UCSD-AML1 (cell line): ENCODE results near the gene NFRKB.
A peak's percentile ranks its signal among the peaks of the same experiment; 100 is the strongest.

Experiments
- DNase-seq: peaks from one replicate; lab custom pipeline; 2025; ENCODE audit not compliant: unreplicated experiment; lab: John Stamatoyannopoulos, UW

The NFRKB gene

DNA sequence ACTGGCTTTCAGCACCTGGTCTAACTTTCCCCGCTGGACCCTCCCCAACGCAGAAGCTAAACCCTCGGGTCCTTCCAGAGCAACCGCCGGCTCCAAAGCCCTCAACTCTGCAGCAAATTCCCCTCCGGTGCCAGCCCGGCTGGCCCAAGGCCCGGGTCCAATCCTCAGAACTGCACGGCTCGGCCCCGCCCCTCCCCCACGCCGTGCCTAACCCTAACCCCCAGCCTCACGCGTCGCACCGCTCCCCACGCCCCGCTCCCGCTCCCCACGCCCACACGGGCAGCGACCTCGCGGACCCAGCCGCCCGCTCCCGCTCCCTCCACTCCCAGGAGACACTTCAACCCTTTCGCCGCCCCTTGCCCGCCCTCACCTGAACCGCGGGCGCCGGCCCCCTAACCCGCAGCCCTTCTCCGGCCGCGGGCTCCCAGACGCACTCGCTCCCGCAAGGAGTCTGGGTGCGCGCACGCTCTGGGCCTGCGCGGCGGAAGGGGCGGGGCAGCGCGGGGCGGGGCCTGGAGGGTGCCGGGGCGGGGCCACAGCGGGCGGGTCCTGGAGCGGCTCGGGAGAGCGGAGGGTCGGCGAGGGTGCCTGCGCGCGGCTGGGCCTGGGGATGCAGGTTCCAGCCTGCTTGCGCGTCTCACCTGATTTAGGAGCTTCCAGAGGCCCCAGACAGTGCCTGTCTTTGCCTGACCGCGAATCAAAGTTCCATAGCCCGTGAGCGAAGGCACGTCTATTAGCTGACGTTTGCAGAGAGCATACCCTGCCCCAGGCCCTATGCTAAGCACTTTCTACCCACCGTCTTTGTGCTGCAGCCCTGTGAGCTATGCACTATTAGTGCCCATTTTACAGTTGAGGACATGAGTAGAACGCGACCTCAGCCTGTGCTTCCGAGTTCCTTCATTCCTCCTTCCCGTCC, at the start of gene NFRKB:
Gene NFRKB (minus strand): TSS at position 453 of the 916 bp plus-strand sequence. CDS start 2,729 bp downstream, outside the sequence.
- DNase-seq = peak; percentile 89

DNA sequence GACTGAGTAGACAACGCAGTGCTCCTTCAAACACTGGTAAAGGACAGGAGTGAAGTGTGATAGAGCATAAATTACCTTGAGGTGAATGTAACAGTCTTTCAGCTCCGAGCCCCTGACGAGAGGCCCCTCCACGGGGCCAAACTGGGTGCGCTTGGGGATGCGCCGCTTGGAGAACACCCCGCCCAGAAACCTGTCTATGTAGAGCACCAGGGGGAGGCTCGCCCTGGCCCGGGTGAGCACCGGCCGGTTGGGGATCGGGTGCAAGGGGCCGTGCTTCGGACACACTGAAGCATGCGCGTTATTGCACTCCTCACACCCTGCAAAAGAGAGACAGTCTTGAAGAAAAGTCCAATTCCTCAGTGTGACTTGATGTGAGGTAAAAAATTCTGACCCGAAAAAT, 49.3 kb upstream of the NFRKB start:
- no peak for DNase-seq

GRCh38 chr11:129943036-129943435, 47.7 kb upstream of the NFRKB start:
- no peak for DNase-seq

- DNase-seq = no peak
Observed at GRCh38 chr11:129939510-129939909, 44.1 kb upstream of the NFRKB start.

DNA sequence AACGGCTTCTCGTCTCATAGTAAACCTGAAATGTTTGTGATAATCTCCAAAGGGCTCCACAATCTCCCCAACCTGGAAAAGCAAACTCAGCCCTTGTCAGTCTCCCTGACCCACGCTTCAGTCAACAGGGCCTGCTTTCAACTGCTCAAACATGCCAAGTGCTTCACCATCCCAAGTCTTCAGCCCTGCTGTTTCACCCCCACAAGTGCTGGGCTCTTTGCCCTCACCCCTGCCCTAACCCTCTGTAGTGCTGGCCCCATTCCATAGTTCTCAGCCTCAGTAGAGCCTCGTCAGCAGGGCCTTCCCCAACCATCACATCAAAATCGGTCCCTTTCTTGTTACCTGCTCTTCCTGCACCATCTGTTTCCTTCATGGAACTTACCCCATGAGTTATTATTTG, 43.4 kb upstream of the NFRKB start:
- no peak for DNase-seq

DNA sequence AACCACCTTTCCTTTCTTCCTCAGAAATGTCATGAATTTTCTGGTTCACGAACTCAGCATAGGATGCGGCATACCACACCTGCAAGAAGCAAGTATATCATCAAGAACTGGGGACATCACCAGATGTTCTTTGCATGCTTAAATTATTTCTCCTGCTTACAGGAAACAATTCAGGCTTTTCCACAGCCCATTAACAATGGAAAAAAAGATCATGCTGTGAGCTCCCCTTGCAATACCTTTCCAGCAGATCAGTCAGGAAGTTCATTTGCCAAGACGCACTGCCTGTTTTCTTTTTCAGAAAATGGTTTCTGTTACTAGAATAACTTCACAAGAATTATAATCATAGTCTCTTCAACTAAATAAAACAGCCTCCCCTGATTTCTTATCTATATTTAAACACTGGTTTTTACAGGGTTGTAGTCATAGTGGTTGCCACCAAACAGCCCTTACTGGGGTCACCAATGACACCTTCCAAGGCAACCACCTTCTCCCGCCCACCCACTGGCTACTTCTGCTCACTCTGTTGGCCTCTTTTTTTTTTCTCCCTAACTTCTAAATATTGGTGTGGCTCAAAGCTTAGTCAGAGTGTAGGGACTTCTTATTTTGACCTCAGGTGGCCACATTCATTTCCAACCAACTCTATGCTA, 42.3 kb upstream of the NFRKB start:
- DNase-seq = no peak

GRCh38 chr11:129935723-129936122, 40.3 kb upstream of the NFRKB start:
- no peak for DNase-seq

- no peak for DNase-seq
Observed at GRCh38 chr11:129933891-129934290, 38.5 kb upstream of the NFRKB start.

- DNase-seq = no peak
Observed at GRCh38 chr11:129933262-129933661, 37.9 kb upstream of the NFRKB start.

DNA sequence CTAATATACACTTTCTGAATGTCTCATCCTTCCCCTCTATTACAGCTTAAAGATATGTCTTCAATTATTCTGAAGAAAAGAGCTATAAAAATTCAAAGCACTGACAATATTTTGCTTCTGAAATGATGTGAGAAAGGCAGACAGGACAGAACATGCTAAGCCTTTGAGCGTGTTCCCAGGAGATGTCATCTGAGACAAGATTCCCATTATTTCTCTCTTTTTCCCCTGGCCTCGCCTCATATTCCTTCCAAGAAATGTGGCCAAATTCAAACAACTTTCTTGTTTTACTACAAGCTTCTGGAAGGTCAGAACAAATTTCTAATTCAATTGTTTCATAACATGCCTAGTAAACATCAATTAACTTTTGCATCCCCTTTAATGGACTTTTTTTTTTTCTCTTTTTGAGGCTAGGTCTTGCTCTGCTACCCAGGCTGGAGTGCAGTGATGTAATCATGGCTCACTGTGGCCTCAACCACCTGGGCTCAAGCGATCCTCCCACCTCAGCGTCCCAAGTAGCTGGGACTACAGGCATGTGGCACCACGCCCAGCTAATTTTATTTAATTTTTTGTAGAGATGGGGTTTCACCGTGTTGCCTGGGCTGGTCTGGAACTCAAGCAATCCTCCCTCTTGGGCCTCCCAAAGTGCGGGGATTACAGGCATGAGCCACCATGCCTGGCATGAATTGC, 37.1 kb upstream of the NFRKB start:
- DNase-seq = no peak

DNA sequence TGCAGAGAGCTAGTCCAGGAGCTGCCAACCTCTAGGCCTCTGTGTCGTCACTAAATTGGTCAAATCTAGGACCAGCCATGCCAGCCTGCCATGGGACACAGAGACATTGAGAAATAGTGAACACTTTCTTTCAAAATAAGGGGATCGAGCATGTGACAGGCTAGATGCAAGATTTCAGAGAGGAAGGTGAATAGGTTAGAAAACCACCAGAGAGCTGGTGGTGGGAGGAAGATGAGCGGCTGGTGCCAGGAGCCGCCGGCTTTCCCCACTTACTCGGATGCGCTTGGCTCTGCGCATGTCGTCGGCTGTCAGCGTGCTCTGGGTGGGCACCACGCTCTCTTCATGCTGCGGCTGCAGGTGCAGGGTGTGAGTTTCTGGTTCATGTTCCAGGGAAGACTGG, 35.4 kb upstream of the NFRKB start:
- no peak for DNase-seq

DNA sequence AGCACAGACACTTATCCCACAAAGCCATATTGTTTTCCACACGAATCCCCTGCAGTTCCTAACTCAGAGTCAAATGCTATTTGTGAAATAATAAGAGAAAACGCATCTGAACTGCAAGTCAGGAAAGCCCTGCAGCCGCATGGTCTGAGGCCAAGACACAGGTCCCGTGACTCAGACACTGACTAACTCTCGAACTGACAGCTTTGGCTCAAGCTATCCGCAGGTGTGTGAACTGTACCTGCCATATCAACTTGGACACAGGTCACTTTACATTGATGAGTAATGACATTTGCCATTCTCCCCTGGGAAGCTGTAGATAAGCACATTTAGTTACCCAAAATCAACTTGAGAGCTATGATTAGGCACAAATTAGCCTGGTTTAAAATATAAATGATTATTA, 34.9 kb upstream of the NFRKB start:
- DNase-seq = no peak

DNA sequence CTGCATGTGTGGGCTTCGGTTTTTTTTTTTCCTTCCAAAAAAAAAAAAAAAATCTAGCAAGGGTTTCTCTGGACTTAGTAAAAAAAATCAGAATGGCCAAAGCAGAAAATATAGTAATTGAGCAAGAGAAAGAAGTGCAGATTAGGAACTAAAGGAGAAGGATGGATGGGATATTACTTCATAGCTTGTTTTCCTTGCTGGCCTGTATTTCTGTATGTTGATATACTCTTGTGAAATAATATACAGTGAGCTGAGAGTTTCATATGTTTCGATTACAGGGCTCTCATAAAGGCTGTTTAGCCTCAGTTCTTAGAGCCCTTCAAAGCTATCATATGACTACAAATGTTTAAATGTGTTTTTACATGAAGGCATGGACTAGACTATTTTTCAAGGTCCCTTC, 34.3 kb upstream of the NFRKB start:
- no peak for DNase-seq

DNA sequence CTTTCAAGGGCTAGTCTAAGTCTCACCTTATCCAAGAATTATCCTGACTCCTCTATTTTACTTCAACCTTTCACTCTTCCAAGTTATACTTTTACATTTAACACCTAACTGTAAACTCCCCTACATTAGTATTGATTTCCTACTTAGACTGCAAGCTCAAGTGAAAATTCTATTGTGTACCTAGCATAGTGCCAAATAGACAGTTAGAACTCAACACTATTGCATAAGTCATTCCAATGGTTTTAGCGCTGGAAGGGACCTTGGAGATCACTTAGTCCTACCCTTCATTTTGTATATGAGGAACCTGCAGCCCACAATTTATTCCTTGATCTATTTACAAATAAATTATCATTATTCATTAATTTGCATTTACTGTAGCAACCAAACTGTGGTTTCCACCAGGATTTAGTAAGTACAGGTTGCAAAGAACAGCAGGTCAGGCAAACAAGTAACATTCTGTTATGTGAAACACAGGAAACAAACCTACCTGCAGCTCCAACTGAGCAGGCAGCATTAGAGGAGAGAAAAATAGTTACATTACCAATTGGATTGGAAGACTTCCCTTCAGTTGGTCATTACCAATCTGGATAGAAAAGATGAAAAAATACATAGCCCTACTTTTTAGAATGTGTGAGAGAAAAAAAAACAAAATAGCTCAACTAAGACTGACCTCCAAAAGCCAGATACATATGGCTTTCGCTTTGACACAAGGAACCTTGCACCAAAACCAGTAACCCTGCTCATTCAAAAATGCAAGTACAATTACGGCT, 33.7 kb upstream of the NFRKB start:
- DNase-seq = no peak

DNA sequence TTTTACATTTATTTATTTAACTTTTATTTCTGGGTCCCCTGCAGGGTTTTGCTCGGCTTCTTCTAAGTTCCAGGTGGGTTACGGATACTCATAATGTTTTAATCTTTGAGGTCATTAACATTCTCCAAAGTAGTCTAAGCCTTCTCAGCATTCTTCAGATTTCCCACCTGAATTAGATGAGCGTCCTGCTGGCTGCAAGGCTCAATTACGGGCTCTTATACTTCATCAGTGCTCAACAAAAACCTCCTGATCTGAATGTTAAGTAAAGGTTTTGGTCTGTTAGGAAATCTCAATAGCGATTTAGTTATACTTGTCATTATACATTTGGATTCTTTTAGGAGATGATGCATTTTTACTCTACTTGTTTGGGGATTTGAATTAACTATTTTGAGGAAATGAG, 27.3 kb upstream of the NFRKB start:
- no peak for DNase-seq

DNA sequence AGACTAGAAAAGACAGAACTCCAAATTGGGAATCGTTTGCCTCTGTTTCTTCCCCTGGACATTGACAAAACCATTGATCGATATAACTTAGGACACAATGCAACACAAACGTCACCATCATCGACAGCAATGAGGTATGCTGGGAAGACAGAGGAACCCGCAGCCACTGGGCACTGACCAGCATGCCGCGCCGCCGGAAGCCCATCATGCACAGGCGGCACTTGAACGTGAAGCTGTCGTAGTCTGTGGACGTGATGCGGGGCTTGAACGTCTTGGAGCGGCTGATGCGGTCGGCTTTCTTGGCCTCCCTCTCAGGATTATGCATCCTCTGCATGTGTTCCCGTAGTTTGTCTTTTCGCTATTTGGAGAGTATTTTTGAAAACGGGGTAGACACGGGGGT, 23.0 kb upstream of the NFRKB start:
- DNase-seq = no peak

- DNase-seq = no peak
Observed at GRCh38 chr11:129917231-129917630, 21.9 kb upstream of the NFRKB start.

- peak; percentile 34 for DNase-seq
Observed at GRCh38 chr11:129911298-129911697, 15.9 kb upstream of the NFRKB start.

- DNase-seq = no peak
Observed at GRCh38 chr11:129910360-129910759, 15.0 kb upstream of the NFRKB start.

DNA sequence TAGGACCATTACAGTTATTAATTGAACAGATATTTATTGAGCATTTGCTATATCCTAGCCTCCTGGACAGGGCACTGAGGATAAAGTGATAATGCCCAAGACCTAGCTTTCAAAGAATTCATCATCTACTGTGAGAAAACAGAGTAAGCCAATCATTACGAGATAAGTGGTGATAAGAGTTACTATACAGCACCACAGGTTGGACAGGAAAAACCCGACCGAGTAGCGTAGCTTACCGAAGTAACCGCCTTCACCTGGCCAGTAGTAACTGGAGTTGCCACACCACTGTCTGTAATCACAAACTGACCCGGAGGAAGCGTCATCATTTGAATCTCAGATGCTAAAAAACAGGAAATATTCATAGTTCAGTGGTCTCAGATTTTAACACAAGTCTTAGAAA, 10.0 kb upstream of the NFRKB start:
- no peak for DNase-seq

DNA sequence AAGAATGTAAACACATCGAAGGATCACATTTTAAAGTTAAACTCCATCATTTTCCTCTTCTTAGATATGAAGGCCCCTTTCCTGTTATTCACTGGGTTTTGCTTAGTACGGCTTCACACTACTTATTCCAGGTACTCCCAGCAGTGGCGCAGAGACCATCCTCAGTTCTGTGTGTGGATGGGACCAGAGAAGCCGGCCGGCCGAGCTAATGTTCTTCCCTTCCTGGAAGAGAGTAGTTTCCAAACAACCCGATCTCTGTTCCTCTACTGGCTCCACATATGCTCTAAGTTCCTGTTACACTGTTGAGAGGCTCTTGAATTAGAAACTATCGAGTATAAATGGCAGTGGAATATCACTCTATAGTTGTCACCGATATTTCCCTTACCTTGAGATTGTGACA, 684 bp upstream of the NFRKB start:
- DNase-seq = no peak
